GM18861 (cell line): ENCODE measurements around the gene ANKS1B.

Experiments
- ATAC-seq: cut with Tn5 transposase; IDR thresholded peaks from one replicate; pipeline ENCODE4 v1.9.1; 2021; ENCODE audit not compliant: unreplicated experiment

Gene ANKS1B

GRCh38 chr12:99142651-99143050 lies 842.1 kb downstream of the ANKS1B start:
- ATAC-seq, result no peak

- no peak for ATAC-seq
Measured at GRCh38 chr12:99140017-99140720, 844.6 kb downstream of the ANKS1B start.

- no peak for ATAC-seq
Measured at GRCh38 chr12:99138393-99138792, 846.3 kb downstream of the ANKS1B start.

- no peak for ATAC-seq
Measured at GRCh38 chr12:99137124-99137855, 847.4 kb downstream of the ANKS1B start.

GRCh38 chr12:99136516-99136915 lies 848.2 kb downstream of the ANKS1B start:
- no peak for ATAC-seq

GRCh38 chr12:99135376-99135775 lies 849.4 kb downstream of the ANKS1B start:
- no peak for ATAC-seq

- ATAC-seq, result no peak
Measured at GRCh38 chr12:99133401-99133800, 851.3 kb downstream of the ANKS1B start.

GRCh38 chr12:99131751-99132199 lies 853.0 kb downstream of the ANKS1B start:
- no peak for ATAC-seq

- peak; percentile 98 for ATAC-seq
Measured at GRCh38 chr12:99130808-99131553, 853.8 kb downstream of the ANKS1B start.

GRCh38 chr12:99128246-99128802 lies 856.4 kb downstream of the ANKS1B start:
- ATAC-seq, result no peak

- no peak for ATAC-seq
Measured at GRCh38 chr12:99122959-99123358, 861.8 kb downstream of the ANKS1B start.

GRCh38 chr12:99122496-99122895 lies 862.2 kb downstream of the ANKS1B start:
- no peak for ATAC-seq

GRCh38 chr12:99121546-99121945 lies 863.2 kb downstream of the ANKS1B start:
- no peak for ATAC-seq

GRCh38 chr12:99119943-99120342 lies 864.8 kb downstream of the ANKS1B start:
- ATAC-seq, result no peak

- ATAC-seq, result no peak
Measured at GRCh38 chr12:99119449-99119848, 865.3 kb downstream of the ANKS1B start.

- no peak for ATAC-seq
Measured at GRCh38 chr12:99111600-99111999, 873.1 kb downstream of the ANKS1B start.

- ATAC-seq, result no peak
Measured at GRCh38 chr12:99110868-99111267, 873.9 kb downstream of the ANKS1B start.

- ATAC-seq, result no peak
Measured at GRCh38 chr12:99110212-99110611, 874.5 kb downstream of the ANKS1B start.

- ATAC-seq, result no peak
Measured at GRCh38 chr12:99108924-99109323, 875.8 kb downstream of the ANKS1B start.

- no peak for ATAC-seq
Measured at GRCh38 chr12:99099786-99100185, 885.0 kb downstream of the ANKS1B start.

GRCh38 chr12:99097171-99097570 lies 887.6 kb downstream of the ANKS1B start:
- ATAC-seq, result no peak
